Neuronal stem cell (in vitro differentiated cells): ENCODE measurements around the gene C1QTNF9B.

Source experiments
- DNase-seq: peaks from one replicate; pipeline ENCODE4 v3.0.0-alpha.2; 2013; ENCODE audit warnings: low spot score
- H2AFZ ChIP-seq: one replicate; pipeline ENCODE4 v1.6.1; 2013; ENCODE audit warnings: mild to moderate bottlenecking, low read length, inconsistent platforms
- H2AK5ac ChIP-seq: 2 replicates; pipeline ENCODE4 v1.6.1; 2013; ENCODE audit warnings: low read depth, mild to moderate bottlenecking, inconsistent platforms, low read length, moderate library complexity, mixed read lengths
- H2BK120ac ChIP-seq: 2 replicates; pipeline ENCODE4 v1.6.1; 2013; ENCODE audit warnings: low read depth, mild to moderate bottlenecking, inconsistent platforms, low read length, moderate library complexity, mixed read lengths
- H2BK12ac ChIP-seq: one replicate; pipeline ENCODE4 v1.6.1; 2013; ENCODE audit warnings: low read length, inconsistent platforms
- H2BK15ac ChIP-seq: 2 replicates; pipeline ENCODE4 v1.6.1; 2013; ENCODE audit warnings: mild to moderate bottlenecking, low read length, inconsistent platforms, mixed read lengths
- H2BK5ac ChIP-seq: one replicate; pipeline ENCODE4 v1.6.1; 2013; ENCODE audit warnings: inconsistent platforms, mild to moderate bottlenecking, low read length, moderate library complexity
- H3K14ac ChIP-seq: one replicate; pipeline ENCODE4 v1.6.1; 2013; ENCODE audit warnings: low read length, inconsistent platforms
- H3K18ac ChIP-seq: 2 replicates; pipeline ENCODE4 v1.6.1; 2013; ENCODE audit warnings: low read length, inconsistent platforms
- H3K23ac ChIP-seq: 2 replicates; pipeline ENCODE4 v1.6.1; 2013; ENCODE audit warnings: low read depth, mild to moderate bottlenecking, mixed read lengths, low read length, inconsistent platforms; ENCODE audit not compliant: poor library complexity
- H3K27ac ChIP-seq: replicated peaks from 3 replicates; pipeline ENCODE4 v1.5.1; 2013; ENCODE audit warnings: low read length, inconsistent platforms
- H3K27me3 ChIP-seq, 3 experiments: 2 replicates each; pipeline ENCODE4 v1.6.1; 2013; ENCODE audit warnings: low read length in 3 of 3, mild to moderate bottlenecking in 2 of 3, inconsistent platforms in 1 of 3, low read depth in 1 of 3, mixed read lengths in 1 of 3, moderate library complexity in 1 of 3; ENCODE audit not compliant: control insufficient read depth in 3 of 3, insufficient read depth in 3 of 3
- H3K36me3 ChIP-seq, 2 donors: replicated peaks in 1 of 2; 2 replicates each; pipeline ENCODE4 v1.6.1; 2013; ENCODE audit warnings: low read length in 2 of 2; ENCODE audit not compliant: control insufficient read depth in 2 of 2, insufficient read depth in 2 of 2
- H3K4ac ChIP-seq: 2 replicates; pipeline ENCODE4 v1.6.1; 2013; ENCODE audit warnings: inconsistent platforms, mild to moderate bottlenecking, low read length, moderate library complexity
- H3K4me1 ChIP-seq, 2 donors: 1 replicate in 1 of 2; 2 replicates in 1 of 2; pipeline ENCODE4 v1.6.1; 2013; ENCODE audit warnings: low read length in 2 of 2, low read depth in 1 of 2; ENCODE audit not compliant: control insufficient read depth in 2 of 2, insufficient read depth in 1 of 2
- H3K4me2 ChIP-seq: one replicate; pipeline ENCODE4 v1.6.1; 2013; ENCODE audit warnings: mild to moderate bottlenecking, low read length, inconsistent platforms; ENCODE audit not compliant: insufficient read depth, poor library complexity, severe bottlenecking
- H3K4me3 ChIP-seq, 2 donors: 2 replicates each; pipeline ENCODE4 v1.5.1; 2013; ENCODE audit warnings: low read length in 2 of 2, mild to moderate bottlenecking in 2 of 2, inconsistent platforms in 1 of 2, moderate library complexity in 1 of 2
- H3K79me1 ChIP-seq: one replicate; pipeline ENCODE4 v1.6.1; 2013; ENCODE audit warnings: low read depth, mild to moderate bottlenecking, inconsistent platforms, low read length, moderate library complexity
- H3K9ac ChIP-seq: one replicate; pipeline ENCODE4 v1.6.1; 2013; ENCODE audit warnings: mild to moderate bottlenecking, low read depth, low read length, inconsistent platforms; ENCODE audit not compliant: poor library complexity
- H3K9me3 ChIP-seq, 2 donors: replicated peaks in 1 of 2; 2 replicates each; pipeline versions ENCODE3 to v1.6.1; 2013; ENCODE audit warnings: low read length in 2 of 2, mild to moderate bottlenecking in 2 of 2, inconsistent platforms in 1 of 2, low read depth in 1 of 2, mixed read lengths in 1 of 2, moderate library complexity in 1 of 2; ENCODE audit not compliant: control insufficient read depth in 2 of 2, insufficient read depth in 1 of 2
- H4K8ac ChIP-seq: one replicate; pipeline ENCODE4 v1.6.1; 2013; ENCODE audit warnings: low read depth, mild to moderate bottlenecking, inconsistent platforms, low read length, moderate library complexity
- H4K91ac ChIP-seq: one replicate; pipeline ENCODE4 v1.6.1; 2013; ENCODE audit warnings: low read length, low read depth, mild to moderate bottlenecking, inconsistent platforms; ENCODE audit not compliant: poor library complexity
- WGBS, 2 donors: extraction: QIAGEN DNeasy Blood & Tissue Kit; methylation state at CpG; one replicate each; pipeline ENCODE4 v1.1.7; 2013; ENCODE audit warnings: missing lambda C conversion rate in 2 of 2, mixed read lengths in 1 of 2; ENCODE audit not compliant: insufficient read length in 2 of 2, insufficient replicate concordance in 1 of 2; ENCODE audit errors: extremely low coverage in 2 of 2; 5-methylcytosine and 5-hydroxymethylcytosine counted together

Gene C1QTNF9B

GRCh38 chr13:23876265-23876664, 21.0 kb downstream of the C1QTNF9B start:
- H3K18ac ChIP-seq = no peak overlapping the region
- no peaks in the 10 kb centered on the region for H3K4me1 ChIP-seq
- no peak overlapping the region for H3K4me2 ChIP-seq
- H3K36me3 ChIP-seq = peaks cover 4 to 11% of the 10 kb centered on the region in 2 donors
- no peak overlapping the region for H3K4ac ChIP-seq
- H2BK15ac ChIP-seq = no peak overlapping the region
- H3K14ac ChIP-seq = no peak overlapping the region
- H4K91ac ChIP-seq = no peak overlapping the region
- H3K27ac ChIP-seq = no peak overlapping the region
- WGBS, 2 donors = no CpG with 5 or more reads among the region's 2 CpGs
- no peak overlapping the region for H4K8ac ChIP-seq
- H3K9ac ChIP-seq = no peak overlapping the region
- no peak overlapping the region for H2BK12ac ChIP-seq
- H3K9me3 ChIP-seq = no peaks in the 10 kb centered on the region
- H2AK5ac ChIP-seq = no peak overlapping the region
- H3K27me3 ChIP-seq = no peaks in the 10 kb centered on the region
- no peak for DNase-seq
- no peak overlapping the region for H3K4me3 ChIP-seq
- no peak overlapping the region for H2BK5ac ChIP-seq
- H3K23ac ChIP-seq = no peak overlapping the region
- H2AFZ ChIP-seq = no peak overlapping the region
- no peak overlapping the region for H2BK120ac ChIP-seq
- no peaks in the 10 kb centered on the region for H3K79me1 ChIP-seq

DNA sequence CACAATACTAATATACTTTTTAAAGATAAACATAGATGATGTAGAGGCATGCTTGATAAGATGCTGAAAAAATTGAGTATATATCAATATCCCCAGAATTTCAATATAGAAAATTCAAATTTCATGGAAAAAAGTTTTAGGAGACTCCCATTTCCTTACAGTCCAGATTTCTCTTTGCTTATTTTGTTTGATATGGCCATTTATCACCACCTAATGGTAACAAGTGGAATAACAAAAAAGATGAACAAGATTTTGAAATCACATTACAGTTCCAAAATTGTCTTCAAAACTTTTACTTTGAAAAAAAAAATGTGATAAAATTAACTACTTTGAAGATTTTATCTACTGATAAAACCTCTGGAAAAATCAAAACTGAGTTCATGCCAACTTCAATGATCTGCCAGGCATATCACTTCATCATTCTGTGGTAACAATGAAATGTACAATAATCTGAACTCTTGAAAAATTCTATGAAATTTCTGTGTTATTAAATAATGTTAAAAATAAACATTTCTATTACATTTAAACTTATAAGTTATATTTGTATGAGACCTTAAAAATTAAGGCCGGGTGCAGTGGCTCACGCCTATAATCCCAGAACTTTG, 25.6 kb downstream of the C1QTNF9B start:
- no peak overlapping the region for H2BK12ac ChIP-seq
- no peak overlapping the region for H3K14ac ChIP-seq
- H3K4me1 ChIP-seq = peaks cover 4 to 7% of the 10 kb centered on the region in 2 donors
- no peak overlapping the region for H2AFZ ChIP-seq
- H3K9ac ChIP-seq = no peak overlapping the region
- H3K79me1 ChIP-seq = no peaks in the 10 kb centered on the region
- H2BK5ac ChIP-seq = no peak overlapping the region
- H2BK15ac ChIP-seq = no peak overlapping the region
- no peak for DNase-seq
- H2BK120ac ChIP-seq = no peak overlapping the region
- WGBS, 2 donors = no CpG with 5 or more reads among the region's 2 CpGs
- H3K18ac ChIP-seq = no peak overlapping the region
- no peak overlapping the region for H3K27ac ChIP-seq
- no peak overlapping the region for H3K4me2 ChIP-seq
- no peak overlapping the region for H3K4ac ChIP-seq
- H3K36me3 ChIP-seq = no peaks in the 10 kb centered on the region
- H4K91ac ChIP-seq = no peak overlapping the region
- H3K23ac ChIP-seq = no peak overlapping the region
- H4K8ac ChIP-seq = no peak overlapping the region
- H3K27me3 ChIP-seq = no peaks in the 10 kb centered on the region
- H2AK5ac ChIP-seq = no peak overlapping the region
- H3K4me3 ChIP-seq = no peak overlapping the region
- no peaks in the 10 kb centered on the region for H3K9me3 ChIP-seq

DNA sequence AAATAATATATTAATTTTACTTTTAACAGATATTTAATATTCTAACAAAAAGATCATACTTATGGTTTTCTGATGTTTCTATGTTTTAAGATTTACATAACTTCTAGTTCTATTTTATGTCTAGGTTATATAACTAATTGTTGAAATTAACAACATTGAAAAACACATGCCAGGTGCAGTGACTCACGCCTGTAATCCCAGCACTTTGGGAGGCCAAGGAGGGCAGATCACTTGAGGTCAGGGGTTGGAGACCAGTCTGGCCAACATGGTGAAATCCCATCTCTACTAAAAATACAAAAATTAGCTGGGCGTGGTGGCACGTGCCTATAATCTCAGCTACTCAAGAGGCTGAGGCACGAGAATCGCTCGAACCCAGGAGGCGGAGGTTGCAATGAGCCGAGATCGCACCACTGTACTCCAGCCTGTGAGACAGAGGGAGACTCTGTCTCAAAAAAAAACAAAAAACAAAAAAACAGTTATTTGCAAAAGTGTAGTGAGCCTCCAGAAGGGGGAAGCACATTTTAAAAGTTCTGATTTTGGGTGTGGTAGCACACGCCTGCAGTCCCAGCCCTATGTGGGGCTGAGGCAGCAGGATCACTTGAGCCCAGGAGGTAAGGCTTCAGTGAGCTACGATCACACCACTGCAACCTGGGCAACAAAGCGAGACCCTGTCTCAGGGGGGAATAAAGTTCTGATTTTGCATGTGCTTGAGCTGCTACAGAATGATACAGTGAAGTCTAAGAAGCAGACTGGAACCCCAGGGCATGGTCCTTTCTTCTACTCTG, 26.8 kb downstream of the C1QTNF9B start:
- no peak overlapping the region for H4K91ac ChIP-seq
- H3K4ac ChIP-seq = no peak overlapping the region
- H2BK5ac ChIP-seq = no peak overlapping the region
- no peak overlapping the region for H2BK120ac ChIP-seq
- no peak overlapping the region for H3K4me3 ChIP-seq
- H3K23ac ChIP-seq = no peak overlapping the region
- H2AFZ ChIP-seq = no peak overlapping the region
- peaks cover 4 to 8% of the 10 kb centered on the region in 2 donors for H3K4me1 ChIP-seq
- no peak overlapping the region for H3K27ac ChIP-seq
- DNase-seq = no peak
- H3K79me1 ChIP-seq = no peaks in the 10 kb centered on the region
- no peak overlapping the region for H4K8ac ChIP-seq
- H3K27me3 ChIP-seq = no peaks in the 10 kb centered on the region
- H2BK15ac ChIP-seq = no peak overlapping the region
- no peak overlapping the region for H3K18ac ChIP-seq
- no peak overlapping the region for H3K4me2 ChIP-seq
- H3K36me3 ChIP-seq = no peaks in the 10 kb centered on the region
- H3K9ac ChIP-seq = no peak overlapping the region
- H3K9me3 ChIP-seq = no peaks in the 10 kb centered on the region
- no peak overlapping the region for H2AK5ac ChIP-seq
- no CpG with 5 or more reads among the region's 12 CpGs for WGBS, 2 donors
- no peak overlapping the region for H3K14ac ChIP-seq
- no peak overlapping the region for H2BK12ac ChIP-seq

DNA sequence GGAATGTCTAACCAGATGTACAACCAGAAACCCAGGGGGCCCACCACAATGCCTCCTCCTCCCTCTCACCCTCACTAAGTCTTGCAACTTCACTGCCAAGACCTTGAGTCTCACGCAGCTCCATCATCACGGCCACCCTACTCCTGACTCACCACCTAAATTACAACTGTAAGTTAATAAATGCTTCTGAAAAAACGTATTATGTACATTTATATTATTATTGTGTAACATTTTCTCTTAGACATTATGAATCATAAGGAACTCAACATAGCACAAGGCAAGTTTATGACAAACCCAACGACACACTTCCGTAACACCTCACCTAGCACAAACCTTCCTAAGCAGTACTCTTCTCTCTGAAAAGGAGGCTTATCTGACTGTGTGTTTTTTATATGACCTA, 28.8 kb downstream of the C1QTNF9B start:
- no peak for DNase-seq
- H3K27ac ChIP-seq = no peak overlapping the region
- H2BK5ac ChIP-seq = no peak overlapping the region
- H3K36me3 ChIP-seq = no peaks in the 10 kb centered on the region
- H3K23ac ChIP-seq = no peak overlapping the region
- no peak overlapping the region for H4K91ac ChIP-seq
- H3K4me1 ChIP-seq = peaks cover 4 to 8% of the 10 kb centered on the region in 2 donors
- H2BK12ac ChIP-seq = no peak overlapping the region
- no peaks in the 10 kb centered on the region for H3K27me3 ChIP-seq
- H3K4ac ChIP-seq = no peak overlapping the region
- no CpG with 5 or more reads among the region's 5 CpGs for WGBS, 2 donors
- no peak overlapping the region for H2BK15ac ChIP-seq
- no peak overlapping the region for H2AFZ ChIP-seq
- H3K4me3 ChIP-seq = no peak overlapping the region
- no peaks in the 10 kb centered on the region for H3K79me1 ChIP-seq
- H3K14ac ChIP-seq = no peak overlapping the region
- H3K18ac ChIP-seq = no peak overlapping the region
- H3K9ac ChIP-seq = no peak overlapping the region
- no peak overlapping the region for H2AK5ac ChIP-seq
- H3K4me2 ChIP-seq = no peak overlapping the region
- H3K9me3 ChIP-seq = no peaks in the 10 kb centered on the region
- no peak overlapping the region for H2BK120ac ChIP-seq
- no peak overlapping the region for H4K8ac ChIP-seq
